ENCODE measurements around the gene RNF7.

The RNF7 gene

GRCh38 chr3:141723255-141723654 lies 14.8 kb upstream of the RNF7 start:
- TF ChIP-seq REST (IDR thresholded peaks at IDR 0.05; ENCODE audit: insufficient replicate concordance, low read depth) (no peak), GABPA (IDR thresholded peaks at IDR 0.05; ENCODE audit: low read depth) (no peak), CTCF (IDR thresholded peaks at IDR 0.05; ENCODE audit: insufficient read depth, low read length) (no peak), SPI1 (IDR thresholded peaks at IDR 0.05; ENCODE audit: borderline replicate concordance, low read depth) (no peak), POLR2AphosphoS5 (IDR thresholded peaks at IDR 0.05; ENCODE audit: low read depth) (no peak)
- Histone ChIP-seq H3K27ac (replicated peaks) (no peak overlapping the region), H3K27me3 (ENCODE audit: insufficient read depth, poor library complexity, severe bottlenecking) (no peaks in the 10 kb centered on the region), H3K4me3 (replicated peaks; ENCODE audit: insufficient read depth, low read length) (no peak overlapping the region)
- no peak for DNase-seq (ENCODE audit: low read depth in 1 of 2, low spot score in 1 of 2)

GRCh38 chr3:141724186-141724585 lies 13.9 kb upstream of the RNF7 start:
- no peaks in the 10 kb centered on the region for H3K27me3 ChIP-seq (ENCODE audit: insufficient read depth, poor library complexity, severe bottlenecking)
- no peak overlapping the region for H3K27ac ChIP-seq (replicated peaks)
- H3K4me3 ChIP-seq (replicated peaks; ENCODE audit: insufficient read depth, low read length), result no peak overlapping the region
- DNase-seq (ENCODE audit: low read depth in 1 of 2, low spot score in 1 of 2), result no peak
- TF ChIP-seq SPI1 (IDR thresholded peaks at IDR 0.05; ENCODE audit: borderline replicate concordance, low read depth) (no peak), CTCF (IDR thresholded peaks at IDR 0.05; ENCODE audit: insufficient read depth, low read length) (no peak), GABPA (IDR thresholded peaks at IDR 0.05; ENCODE audit: low read depth) (no peak), POLR2AphosphoS5 (IDR thresholded peaks at IDR 0.05; ENCODE audit: low read depth) (no peak), REST (IDR thresholded peaks at IDR 0.05; ENCODE audit: insufficient replicate concordance, low read depth) (no peak)

- TF ChIP-seq REST (IDR thresholded peaks at IDR 0.05; ENCODE audit: insufficient replicate concordance, low read depth), result no peak
- TF ChIP-seq GABPA (IDR thresholded peaks at IDR 0.05; ENCODE audit: low read depth), result no peak
- TF ChIP-seq CTCF (IDR thresholded peaks at IDR 0.05; ENCODE audit: insufficient read depth, low read length), result no peak
- TF ChIP-seq POLR2AphosphoS5 (IDR thresholded peaks at IDR 0.05; ENCODE audit: low read depth), result no peak
- no peak for TF ChIP-seq SPI1 (IDR thresholded peaks at IDR 0.05; ENCODE audit: borderline replicate concordance, low read depth)
- no peak overlapping the region for H3K27ac ChIP-seq (replicated peaks)
- no peak for DNase-seq (ENCODE audit: low read depth in 1 of 2, low spot score in 1 of 2)
- H3K27me3 ChIP-seq (ENCODE audit: insufficient read depth, poor library complexity, severe bottlenecking), result no peaks in the 10 kb centered on the region
- H3K4me3 ChIP-seq (replicated peaks; ENCODE audit: insufficient read depth, low read length), result no peak overlapping the region
These were observed 13.1 kb upstream of the RNF7 start for GRCh38 chr3:141725036-141725435.

Data from HL-60 (cell line).